Measurements from ENCODE around the gene CYP2B6.
"Not testable (repeated sequence)": the region's sequence is repeated elsewhere in the genome, so short reads cannot be mapped to it uniquely, and the experiment has no call there.

Gene CYP2B6

GRCh38 chr19:41045095-41045494 is 54.0 kb downstream of the CYP2B6 start:
- not testable (repeated sequence) for DNase-seq

GRCh38 chr19:41050426-41050825 is 59.3 kb downstream of the CYP2B6 start:
- DNase-seq, result no peak

- DNase-seq, result not testable (repeated sequence)
Measured at GRCh38 chr19:41052162-41052561, 61.1 kb downstream of the CYP2B6 start.

- DNase-seq, result not testable (repeated sequence)
Measured at GRCh38 chr19:41053331-41053730, 62.2 kb downstream of the CYP2B6 start.

- no peak for DNase-seq
Measured at GRCh38 chr19:41064974-41065569, 74.0 kb downstream of the CYP2B6 start.

Measured in NCI-H446 treated with DMSO at 0.1 percent for 48 hours (cell line).